COLO829 (cell line): Measurements from ENCODE around the gene MDM1.

Experiments used
- DNase-seq: peaks from one replicate; pipeline ENCODE4 v3.0.0; 2012; ENCODE audit warnings: low spot score

Gene MDM1

GRCh38 chr12:68321140-68321539 is 11.0 kb downstream of the MDM1 start:
- no peak for DNase-seq

GRCh38 chr12:68319988-68320623 is 12.1 kb downstream of the MDM1 start:
- DNase-seq: no peak

GRCh38 chr12:68317047-68317667 is 15.0 kb downstream of the MDM1 start:
- DNase-seq: peak; percentile 25

GRCh38 chr12:68310370-68310769 is 21.8 kb downstream of the MDM1 start:
- peak; percentile 10 for DNase-seq

GRCh38 chr12:68306564-68306963 is 25.6 kb downstream of the MDM1 start:
- DNase-seq: no peak

- DNase-seq: no peak
Observed at GRCh38 chr12:68305278-68305677, 26.9 kb downstream of the MDM1 start.

GRCh38 chr12:68304626-68305025 is 27.5 kb downstream of the MDM1 start:
- no peak for DNase-seq

GRCh38 chr12:68303850-68304249 is 28.3 kb downstream of the MDM1 start:
- no peak for DNase-seq

GRCh38 chr12:68297929-68298328 is 34.2 kb downstream of the MDM1 start:
- no peak for DNase-seq

GRCh38 chr12:68294251-68294650 is 37.9 kb downstream of the MDM1 start:
- no peak for DNase-seq

GRCh38 chr12:68293347-68293746 is 38.8 kb downstream of the MDM1 start:
- no peak for DNase-seq

- no peak for DNase-seq
Observed at GRCh38 chr12:68292151-68292943, 39.8 kb downstream of the MDM1 start.

- no peak for DNase-seq
Observed at GRCh38 chr12:68291396-68292036, 40.6 kb downstream of the MDM1 start.

GRCh38 chr12:68290126-68290525 is 42.0 kb downstream of the MDM1 start:
- DNase-seq: no peak

- no peak for DNase-seq
Observed at GRCh38 chr12:68287106-68287505, 45.1 kb downstream of the MDM1 start.

- DNase-seq: no peak
Observed at GRCh38 chr12:68286396-68286795, 45.8 kb downstream of the MDM1 start.

GRCh38 chr12:68285541-68285940 is 46.6 kb downstream of the MDM1 start:
- DNase-seq: no peak

- no peak for DNase-seq
Observed at GRCh38 chr12:68281322-68282077, 50.7 kb downstream of the MDM1 start.

GRCh38 chr12:68280240-68280639 is 51.9 kb downstream of the MDM1 start:
- DNase-seq: no peak

- no peak for DNase-seq
Observed at GRCh38 chr12:68279227-68280054, 52.7 kb downstream of the MDM1 start.

- DNase-seq: no peak
Observed at GRCh38 chr12:68276402-68276930, 55.7 kb downstream of the MDM1 start.
